Measurements from ENCODE around the gene DDX46.

- TF ChIP-seq POLR2A (IDR thresholded peaks at IDR 0.05; ENCODE audit: control extremely low read depth in 1 of 2, low read depth in 2 of 2, low read length in 2 of 2) (no peak), TAF1 (IDR thresholded peaks at IDR 0.05; ENCODE audit: low read depth, low read length) (no peak), CTCF (IDR thresholded peaks at IDR 0.05; ENCODE audit: control extremely low read depth in 1 of 3, insufficient read depth in 1 of 3, low read depth in 1 of 3, low read length in 3 of 3) (no peak), EP300 (IDR thresholded peaks at IDR 0.05; ENCODE audit: borderline replicate concordance in 1 of 2, low read depth in 2 of 2, low read length in 2 of 2) (no peak), POLR2AphosphoS5 (IDR thresholded peaks at IDR 0.05; ENCODE audit: low read depth, low read length) (no peak), MAFK (IDR thresholded peaks at IDR 0.05; ENCODE audit: low read depth, low read length) (no peak), PHF8 (conservative IDR thresholded peaks at IDR 0.05; ENCODE audit: low read depth, low read length) (no peak), BRCA1 (IDR thresholded peaks at IDR 0.05; ENCODE audit: low read depth, low read length) (no peak), ATF2 (IDR thresholded peaks at IDR 0.05; ENCODE audit: low read length) (no peak), CREB1 (IDR thresholded peaks at IDR 0.05) (no peak), USF2 (IDR thresholded peaks at IDR 0.05; ENCODE audit: low read length) (no peak), EZH2 (IDR thresholded peaks at IDR 0.05; ENCODE audit: low read depth, low read length, severe bottlenecking) (no peak), JUND (IDR thresholded peaks at IDR 0.05; ENCODE audit: low read length) (no peak)
These were observed 114.9 kb downstream of the DDX46 start for GRCh38 chr5:134873494-134873893.
